GM10248 (cell line): Measurements from ENCODE around the gene SLC25A24.
"Not testable (repeated sequence)": the region's sequence is repeated elsewhere in the genome, so short reads cannot be mapped to it uniquely, and the experiment has no call there.

ENCODE experiments used
- CTCF ChIA-PET: fragments of 300-600 bp; sonication (Branson Sonifier 250); formaldehyde crosslinking; extraction: SDS; loops from one replicate; lab custom pipeline; 2021; ENCODE audit warnings: antibody characterized with exemption; lab: Yijun Ruan, JAX
- POLR2A ChIA-PET: fragments of 350-650 bp; sonication (Branson Sonifier 250); formaldehyde crosslinking; extraction: SDS; loops from one replicate; lab custom pipeline; 2020; ENCODE audit warnings: antibody characterized with exemption; lab: Yijun Ruan, JAX
- DNase-seq: peaks from one replicate; pipeline ENCODE4 v3.0.0; 2012; ENCODE audit errors: extremely low spot score
- TF ChIP-seq, protein P1 (sequence below): IDR thresholded peaks from 2 replicates; pipeline ENCODE4 v1.5.1; 2012; ENCODE audit warnings: mild to moderate bottlenecking, low read depth; ENCODE audit errors: extremely low read depth, missing control alignments, control extremely low read depth

SLC25A24 gene

DNA sequence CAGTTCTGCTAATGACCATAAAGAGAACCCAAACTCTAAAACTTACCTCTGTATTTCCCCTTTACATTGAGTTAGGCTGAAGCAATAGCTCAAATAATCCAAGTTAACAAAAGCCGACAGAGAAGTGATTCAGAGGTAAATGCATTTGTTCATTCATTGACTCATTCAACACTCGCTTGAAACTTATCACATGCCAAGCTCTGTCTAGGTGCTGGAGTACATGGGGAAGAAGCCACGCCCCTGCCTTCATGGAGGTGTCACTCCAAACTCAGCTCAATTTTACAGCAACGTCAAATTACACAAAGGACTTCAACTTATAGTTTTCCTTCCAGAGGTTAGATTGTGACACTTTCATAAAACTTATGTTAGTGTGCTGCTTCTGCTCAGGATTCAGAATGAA lies 45.8 kb downstream of the SLC25A24 start:
- DNase-seq, result no peak
- ChIA-PET POLR2A (no interaction called here), CTCF (no interaction called here)
- TF ChIP-seq, protein P1, sequence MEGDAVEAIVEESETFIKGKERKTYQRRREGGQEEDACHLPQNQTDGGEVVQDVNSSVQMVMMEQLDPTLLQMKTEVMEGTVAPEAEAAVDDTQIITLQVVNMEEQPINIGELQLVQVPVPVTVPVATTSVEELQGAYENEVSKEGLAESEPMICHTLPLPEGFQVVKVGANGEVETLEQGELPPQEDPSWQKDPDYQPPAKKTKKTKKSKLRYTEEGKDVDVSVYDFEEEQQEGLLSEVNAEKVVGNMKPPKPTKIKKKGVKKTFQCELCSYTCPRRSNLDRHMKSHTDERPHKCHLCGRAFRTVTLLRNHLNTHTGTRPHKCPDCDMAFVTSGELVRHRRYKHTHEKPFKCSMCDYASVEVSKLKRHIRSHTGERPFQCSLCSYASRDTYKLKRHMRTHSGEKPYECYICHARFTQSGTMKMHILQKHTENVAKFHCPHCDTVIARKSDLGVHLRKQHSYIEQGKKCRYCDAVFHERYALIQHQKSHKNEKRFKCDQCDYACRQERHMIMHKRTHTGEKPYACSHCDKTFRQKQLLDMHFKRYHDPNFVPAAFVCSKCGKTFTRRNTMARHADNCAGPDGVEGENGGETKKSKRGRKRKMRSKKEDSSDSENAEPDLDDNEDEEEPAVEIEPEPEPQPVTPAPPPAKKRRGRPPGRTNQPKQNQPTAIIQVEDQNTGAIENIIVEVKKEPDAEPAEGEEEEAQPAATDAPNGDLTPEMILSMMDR, result no peak

DNA sequence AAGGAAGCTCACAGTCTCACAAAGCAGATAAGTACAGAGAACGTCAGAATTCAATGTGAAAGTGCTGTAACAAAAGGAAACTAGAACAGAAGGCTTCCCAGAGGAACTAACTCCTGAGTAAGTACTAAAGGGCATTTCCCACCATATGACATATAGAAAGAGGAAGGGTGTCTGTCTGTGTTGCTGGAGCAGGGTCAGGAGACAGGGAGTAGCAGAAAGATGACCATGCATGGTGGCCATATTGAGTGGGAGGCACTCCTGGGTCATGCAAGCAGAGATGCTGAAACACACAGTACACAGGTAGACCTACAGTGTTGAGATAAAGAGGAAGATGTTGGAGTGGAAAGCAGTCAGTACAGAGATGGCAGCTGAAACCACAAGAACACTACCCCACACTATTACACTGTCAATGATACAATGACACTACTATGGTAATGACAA lies 47.3 kb downstream of the SLC25A24 start:
- CTCF ChIA-PET, result interaction anchor here (2.0 kb wide), 1 partner anchor 28 kb away, joined by 5 read pairs; no protein-coding TSS in a partner anchor
- TF ChIP-seq, protein P1, result no peak
- DNase-seq, result no peak
- POLR2A ChIA-PET, result no interaction called here

DNA sequence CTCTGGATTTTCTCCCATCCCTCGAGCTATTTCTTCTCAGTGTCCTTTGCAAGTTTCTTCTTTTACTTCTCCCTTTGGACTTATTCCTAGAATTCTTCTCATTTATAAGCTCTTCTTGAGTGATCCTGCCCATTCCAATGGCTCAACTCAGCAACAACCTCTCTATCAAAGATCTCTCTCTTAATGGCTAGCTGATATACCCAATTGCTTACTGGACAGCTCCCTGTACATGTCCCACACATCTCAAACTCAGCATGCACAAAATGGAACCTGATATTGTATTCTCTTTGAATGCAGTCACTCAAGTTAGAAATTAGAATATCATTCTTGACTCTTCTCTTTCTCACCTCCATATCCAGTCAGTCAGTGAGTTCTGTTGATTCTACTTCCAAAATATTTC lies 48.6 kb downstream of the SLC25A24 start:
- DNase-seq, result no peak
- CTCF ChIA-PET, result interaction anchor here (0.8 to 2.0 kb wide), 3 partner anchors 11 to 26 kb away, joined by 3 to 5 read pairs (median 3); no protein-coding TSS in a partner anchor
- TF ChIP-seq, protein P1, result no peak
- POLR2A ChIA-PET, result no interaction called here

DNA sequence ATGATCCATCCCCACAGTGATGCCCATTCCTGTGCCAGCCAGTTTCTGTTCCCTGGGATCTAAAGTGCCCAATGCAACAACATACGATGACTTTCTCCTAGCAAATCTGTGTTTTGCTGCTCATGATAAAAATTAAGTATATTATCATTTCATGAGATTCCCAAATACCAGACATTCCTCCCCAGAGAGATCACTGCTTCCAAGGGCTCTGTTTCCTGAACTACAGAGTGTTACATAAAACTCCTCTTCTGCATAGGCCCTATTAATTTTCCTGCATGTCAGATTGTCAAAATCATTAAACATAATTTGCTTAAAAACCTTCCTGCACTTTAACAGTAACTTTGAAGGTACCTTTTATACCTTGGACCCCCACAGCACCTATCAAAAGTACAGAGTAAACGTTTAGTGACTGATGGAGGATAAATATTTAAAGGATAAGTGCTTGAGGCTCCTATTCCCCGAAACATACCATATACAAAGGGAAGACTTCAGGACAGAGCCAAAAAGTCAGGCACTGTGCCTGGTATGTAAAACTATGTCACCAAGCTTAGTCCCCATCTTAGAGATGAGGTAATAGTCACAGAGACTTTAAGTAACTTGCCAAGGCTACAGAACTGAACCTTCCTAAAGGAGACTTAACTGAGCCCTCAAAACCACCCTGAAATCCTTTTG lies 50.2 kb downstream of the SLC25A24 start:
- ChIA-PET POLR2A (no interaction called here), CTCF (interaction anchor here (1.1 to 1.5 kb wide), 2 partner anchors 19 to 20 kb away, joined by 3 read pairs; no protein-coding TSS in a partner anchor)
- TF ChIP-seq, protein P1, result no peak
- no peak for DNase-seq

DNA sequence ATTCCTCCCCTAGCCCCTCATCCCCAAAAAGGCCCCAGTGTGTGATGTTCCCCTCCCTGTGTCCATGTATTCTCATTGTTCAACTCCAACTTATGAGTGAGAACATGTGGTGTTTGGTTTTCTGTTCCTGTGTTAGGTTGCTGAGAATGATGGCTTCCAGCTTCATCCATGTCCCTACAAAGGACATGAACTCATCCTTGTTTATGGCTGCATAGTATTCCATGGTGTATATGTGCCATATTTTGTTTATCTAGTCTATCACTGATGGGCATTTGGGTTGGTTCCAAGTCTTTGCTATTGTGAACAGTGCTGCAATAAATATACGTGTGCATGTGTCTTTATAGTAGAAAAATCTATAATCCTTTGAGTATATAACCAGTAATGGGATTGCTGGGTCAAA lies 55.6 kb downstream of the SLC25A24 start:
- POLR2A ChIA-PET, CTCF ChIA-PET, DNase-seq: not testable (repeated sequence)

DNA sequence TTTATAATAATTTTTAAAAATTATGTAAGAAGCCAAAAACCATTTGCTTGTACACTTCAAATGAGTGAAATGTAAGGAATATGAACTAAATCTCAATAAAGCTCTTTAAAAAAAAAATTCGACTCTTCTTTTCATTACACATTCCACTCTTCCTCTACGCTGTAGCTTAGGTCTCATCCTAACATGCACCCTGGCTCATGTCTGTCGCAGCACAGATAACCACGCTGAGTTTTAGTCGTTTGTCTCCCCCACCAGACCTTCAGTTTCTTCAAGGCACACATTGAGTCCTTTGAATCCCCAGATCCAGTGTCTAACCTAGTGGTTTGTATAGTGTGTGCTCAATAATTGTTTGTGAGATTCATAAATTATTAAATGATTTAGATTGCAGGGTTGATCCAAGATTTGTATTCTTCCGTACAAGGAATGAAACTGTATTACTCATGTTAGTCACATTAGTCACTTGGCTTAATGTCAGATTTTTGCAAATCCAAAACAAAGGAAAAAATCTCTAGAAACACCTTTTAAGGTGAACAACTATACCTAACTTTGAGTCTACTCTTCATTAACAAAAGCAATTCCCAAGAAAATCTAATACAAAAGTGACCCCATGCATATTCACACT lies 57.3 kb downstream of the SLC25A24 start:
- TF ChIP-seq, protein P1, result no peak
- ChIA-PET CTCF (interaction anchor here (1.3 kb wide), 1 partner anchor 18 kb away, joined by 3 read pairs; no protein-coding TSS in a partner anchor), POLR2A (no interaction called here)
- DNase-seq, result no peak

DNA sequence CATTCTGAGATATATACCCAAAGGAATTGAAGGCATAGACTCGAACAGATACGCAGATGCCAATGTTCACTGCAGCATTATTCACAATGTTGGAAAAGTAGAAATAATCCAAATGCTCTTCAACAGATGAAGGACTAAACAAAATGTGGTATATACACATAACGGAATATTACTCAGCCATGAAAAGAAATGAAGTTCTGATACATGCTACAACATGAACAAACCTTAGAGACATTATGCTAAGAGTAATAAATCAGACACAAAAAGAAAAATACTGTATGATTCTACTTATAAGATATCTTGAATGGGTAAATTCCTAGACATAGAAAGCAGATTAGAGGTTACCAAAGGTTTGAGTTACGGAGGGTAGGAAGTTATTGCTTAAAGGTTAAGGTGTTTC lies 57.9 kb downstream of the SLC25A24 start:
- POLR2A ChIA-PET, result no interaction called here

More for the DNA sequence above, 57.9 kb downstream of the SLC25A24 start:
- DNase-seq, result no peak
- CTCF ChIA-PET, result no interaction called here
- TF ChIP-seq, protein P1, result no peak
